Measurements from ENCODE around the gene NACC2. TPM values are rescaled to one million over a fixed set of nuclear protein-coding genes. Genes with fewer than 3 reads are reported as not detected.

Gene NACC2
- total RNA-seq, 4 donors from 2014 or later: 45.6 to 55.7 (median 49.8) TPM

GRCh38 chr9:136117916-136118319 lies 22.8 kb upstream of the NACC2 start:
- DNase-seq (ENCODE audit: low spot score in 2 of 2): no peak
- H3K27ac ChIP-seq: peak overlapping the region; percentile 94 to 99 (median 97)
- peaks cover 0 to 46% (median 22%) of the 10 kb centered on the region in 4 donors for H3K4me1 ChIP-seq
- peak overlapping the region; percentile 80 to 91 (median 85) for H3K4me3 ChIP-seq
- TF ChIP-seq EP300 (IDR thresholded peaks at IDR 0.05) (no peak), CTCF (IDR thresholded peaks at IDR 0.05) (no peak), POLR2A (IDR thresholded peaks at IDR 0.05) (no peak)
- 0% methylated on average over 3 to 28 of the region's 36 CpGs for WGBS, 2 donors
- H3K9me3 ChIP-seq: no peaks in the 10 kb centered on the region
- peaks cover 0 to 34% (median 0%) of the 10 kb centered on the region in 3 donors for H3K36me3 ChIP-seq
- H3K27me3 ChIP-seq: no peaks in the 10 kb centered on the region

DNA sequence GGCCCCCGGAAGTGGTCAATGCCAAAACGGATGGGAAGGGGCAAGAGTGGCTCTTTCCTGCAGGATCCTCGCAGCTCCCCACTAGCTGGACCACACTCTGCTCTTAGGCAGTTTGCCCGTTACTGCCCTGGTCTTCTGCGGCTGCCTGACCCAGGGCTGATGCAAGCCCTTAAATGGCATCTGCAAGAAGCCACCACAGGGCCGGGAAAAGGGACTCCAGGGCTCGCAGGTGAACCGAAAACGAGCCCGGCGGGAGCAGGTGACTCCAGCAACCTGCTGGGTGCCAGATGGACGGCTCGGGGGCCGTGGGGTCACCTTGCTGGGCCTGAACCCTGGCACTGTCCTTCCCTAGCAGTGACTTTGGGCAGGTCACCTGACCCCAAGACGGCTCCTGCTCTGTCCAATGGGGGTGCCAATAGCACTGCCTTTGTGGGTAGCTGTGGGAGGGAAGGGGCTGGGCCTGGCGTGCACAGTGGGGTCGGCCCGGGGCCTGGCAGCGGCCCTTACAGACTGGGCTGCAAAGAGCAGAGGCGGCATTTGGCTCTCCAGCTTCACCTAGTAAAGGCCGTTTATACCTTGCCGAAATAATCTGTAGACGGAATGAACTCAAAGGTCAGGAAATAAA lies 22.3 kb upstream of the NACC2 start:
- Histone ChIP-seq H3K4me3 (peak overlapping the region; percentile 80 to 91 (median 85)), H3K27ac (peak overlapping the region; percentile 94 to 99 (median 97)), H3K27me3 (no peaks in the 10 kb centered on the region), H3K9me3 (no peaks in the 10 kb centered on the region), H3K4me1 (peaks cover 0 to 41% (median 20%) of the 10 kb centered on the region in 4 donors), H3K36me3 (peaks cover 0 to 34% (median 0%) of the 10 kb centered on the region in 3 donors)
- TF ChIP-seq CTCF (IDR thresholded peaks at IDR 0.05) (no peak), EP300 (IDR thresholded peaks at IDR 0.05) (no peak), POLR2A (IDR thresholded peaks at IDR 0.05) (no peak)
- no peak for DNase-seq (ENCODE audit: low spot score in 2 of 2)
- WGBS, 2 donors: 46 to 50% methylated on average over 23 of the region's 23 CpGs

DNA sequence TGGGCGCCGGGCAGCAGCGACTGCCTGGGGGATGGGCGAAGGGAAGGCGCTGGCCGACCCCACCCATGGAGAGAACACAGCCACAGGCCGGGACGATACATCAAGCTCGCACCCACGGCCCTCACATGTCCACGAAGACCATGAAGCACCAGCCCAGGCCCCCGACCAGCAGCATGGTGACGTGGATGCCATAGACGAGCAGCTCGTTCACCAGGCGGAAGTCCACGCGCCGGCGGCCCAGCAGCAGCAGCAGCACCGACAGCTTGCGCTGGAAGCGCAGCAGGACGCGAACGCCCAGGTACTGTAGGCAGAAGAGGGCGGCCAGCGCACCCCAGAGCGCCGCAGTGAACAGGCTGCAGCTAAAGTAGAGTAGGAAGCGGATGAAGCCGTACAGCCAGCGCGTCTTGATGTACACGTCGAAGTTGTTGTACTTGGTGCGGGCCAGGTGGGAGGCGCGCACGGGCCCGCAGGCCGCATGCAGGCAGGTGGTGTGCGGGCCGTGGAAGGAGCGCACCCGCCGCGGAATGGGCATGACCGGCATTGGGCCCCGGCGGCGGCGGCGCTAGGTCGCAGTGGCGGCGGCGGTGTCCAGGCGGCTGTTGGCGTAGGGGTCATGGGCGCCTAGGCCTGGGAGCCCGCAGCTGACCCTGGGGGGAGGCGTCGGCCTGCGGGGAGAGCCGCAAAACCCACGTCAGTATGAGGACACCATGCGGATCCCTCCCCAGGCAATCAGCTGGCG lies 21.4 kb upstream of the NACC2 start:
- peaks cover 0 to 34% (median 0%) of the 10 kb centered on the region in 3 donors for H3K36me3 ChIP-seq
- H3K4me3 ChIP-seq: no peak overlapping the region
- no peak for DNase-seq (ENCODE audit: low spot score in 2 of 2)
- H3K27me3 ChIP-seq: no peaks in the 10 kb centered on the region
- TF ChIP-seq CTCF (IDR thresholded peaks at IDR 0.05) (no peak), EP300 (IDR thresholded peaks at IDR 0.05) (no peak)
- no peaks in the 10 kb centered on the region for H3K9me3 ChIP-seq
- 96 to 97% methylated on average over 64 to 68 of the region's 69 CpGs for WGBS, 2 donors
- peaks cover 0 to 40% (median 20%) of the 10 kb centered on the region in 4 donors for H3K4me1 ChIP-seq
- peak overlapping the region in 1 of 4 donors; percentile 97 for H3K27ac ChIP-seq

- Histone ChIP-seq H3K27ac (no peak overlapping the region), H3K27me3 (no peaks in the 10 kb centered on the region), H3K9me3 (no peaks in the 10 kb centered on the region), H3K36me3 (peaks cover 0 to 34% (median 0%) of the 10 kb centered on the region in 3 donors), H3K4me1 (peaks cover 0 to 45% (median 21%) of the 10 kb centered on the region in 4 donors), H3K4me3 (no peak overlapping the region)
- WGBS, 2 donors: 57 to 92% methylated on average over 1 to 22 of the region's 22 CpGs
- DNase-seq (ENCODE audit: low spot score in 2 of 2): no peak
- TF ChIP-seq POLR2A (IDR thresholded peaks at IDR 0.05): no peak
- no peak for TF ChIP-seq EP300 (IDR thresholded peaks at IDR 0.05)
- no peak for TF ChIP-seq CTCF (IDR thresholded peaks at IDR 0.05)
Measured at GRCh38 chr9:136115641-136116359, 20.7 kb upstream of the NACC2 start.
